ENCODE data around the gene CSNK1D. TPM values are rescaled to one million over a fixed set of nuclear protein-coding genes. Genes with fewer than 3 reads are reported as not detected.

CSNK1D gene
- total RNA-seq, 1 donor from 2014 or later, result 58.9 TPM

DNA sequence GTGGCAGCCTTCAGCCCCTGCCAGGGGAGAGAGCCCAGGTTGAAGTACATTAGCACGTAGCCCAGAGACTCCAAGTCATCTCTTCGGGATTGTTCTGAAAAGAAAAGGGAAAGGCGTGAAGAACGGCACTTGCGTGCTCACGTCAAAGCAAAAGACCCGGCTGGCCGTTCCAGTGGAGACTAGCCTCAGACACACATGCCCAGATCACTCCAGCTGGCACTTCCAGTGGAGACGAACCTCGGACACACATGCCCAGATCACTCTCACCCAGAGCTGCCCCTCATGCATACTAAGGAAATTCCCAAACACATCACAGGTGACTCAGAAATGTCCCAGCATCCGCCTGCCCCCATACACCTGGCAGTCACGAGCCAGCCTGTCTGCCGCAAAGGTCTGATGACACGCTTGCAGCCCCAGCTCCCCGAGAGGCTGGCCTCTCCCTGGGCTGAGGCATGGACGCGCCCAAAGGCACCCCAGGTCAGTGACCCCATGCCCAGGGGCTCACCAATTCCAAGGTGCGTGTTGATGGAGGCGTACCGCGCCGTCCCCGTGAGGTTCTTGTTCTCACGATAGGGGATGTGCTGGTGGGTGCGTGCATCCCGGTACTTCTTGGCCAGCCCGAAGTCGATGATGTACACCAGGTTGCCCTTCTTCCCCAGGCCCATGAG is 20.9 kb downstream of the CSNK1D start:
- no peak for DNase-seq (ENCODE audit: low read depth, low spot score)

DNA sequence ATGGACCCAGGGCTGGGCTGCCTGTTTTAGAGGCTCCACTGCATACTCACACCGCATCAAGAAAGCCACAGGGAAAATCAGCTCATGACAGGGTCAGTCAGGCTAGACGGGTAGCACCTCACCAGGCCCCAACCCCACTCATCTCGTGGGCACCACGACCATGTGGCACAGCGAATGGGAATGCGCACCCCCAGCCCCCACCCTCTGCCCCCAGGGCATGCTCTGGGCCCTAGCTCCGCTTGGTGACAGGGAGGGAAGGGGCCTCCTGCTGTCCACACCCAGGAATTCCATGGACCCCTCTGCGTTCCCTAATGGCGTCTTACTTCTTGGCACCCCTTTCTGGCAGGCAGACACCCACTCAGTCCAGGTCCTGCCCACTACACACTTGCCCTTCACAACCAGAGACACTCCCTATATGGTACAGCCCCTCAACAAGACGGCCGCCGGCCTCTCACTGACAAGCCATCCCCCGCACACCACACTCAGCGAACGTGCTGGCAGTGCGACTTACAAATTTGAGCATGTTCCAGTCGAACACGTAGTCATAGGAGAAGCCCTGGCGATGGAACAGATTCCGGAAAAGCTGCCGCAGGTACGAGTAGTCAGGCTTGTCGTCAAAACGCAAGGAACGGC is 22.5 kb downstream of the CSNK1D start:
- DNase-seq (ENCODE audit: low read depth, low spot score), result no peak

DNA sequence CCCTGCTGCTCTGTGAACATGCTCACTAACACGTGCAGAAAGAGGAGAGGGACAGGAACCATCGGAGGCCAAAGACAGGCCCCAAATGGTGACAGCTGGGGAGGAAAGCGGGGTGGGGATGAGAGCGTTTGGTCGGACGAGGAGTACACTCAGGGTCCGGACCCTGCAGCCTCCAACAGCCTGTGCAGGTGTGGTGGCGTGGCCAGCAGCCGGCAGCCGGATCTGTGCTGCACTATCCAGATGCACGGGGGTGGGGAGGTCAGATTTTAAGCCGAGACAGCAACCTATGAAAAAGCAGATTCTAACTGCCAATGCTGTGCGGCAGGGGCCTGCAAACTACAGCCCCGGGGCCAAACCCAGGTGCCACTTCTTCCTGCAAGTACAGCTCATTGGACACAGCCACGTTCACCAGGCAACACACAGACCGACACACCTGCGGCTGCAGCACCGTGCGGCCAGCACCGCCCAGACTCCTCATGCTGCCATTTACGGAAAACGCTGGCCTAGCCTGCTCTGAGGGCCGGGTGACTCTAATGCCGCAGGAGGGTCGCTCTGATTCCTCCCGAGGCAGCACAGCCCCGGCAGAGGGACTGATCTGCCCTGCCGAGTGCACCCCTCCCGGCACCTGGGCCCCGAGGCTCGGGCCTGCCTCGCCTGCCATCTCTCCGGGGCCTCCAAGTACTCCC is 23.5 kb downstream of the CSNK1D start:
- no peak for DNase-seq (ENCODE audit: low read depth, low spot score)

- no peak for DNase-seq (ENCODE audit: low read depth, low spot score)
Observed at GRCh38 chr17:82248815-82249674, 24.5 kb downstream of the CSNK1D start.

- no peak for DNase-seq (ENCODE audit: low read depth, low spot score)
Observed at GRCh38 chr17:82247856-82248671, 25.4 kb downstream of the CSNK1D start.

DNA sequence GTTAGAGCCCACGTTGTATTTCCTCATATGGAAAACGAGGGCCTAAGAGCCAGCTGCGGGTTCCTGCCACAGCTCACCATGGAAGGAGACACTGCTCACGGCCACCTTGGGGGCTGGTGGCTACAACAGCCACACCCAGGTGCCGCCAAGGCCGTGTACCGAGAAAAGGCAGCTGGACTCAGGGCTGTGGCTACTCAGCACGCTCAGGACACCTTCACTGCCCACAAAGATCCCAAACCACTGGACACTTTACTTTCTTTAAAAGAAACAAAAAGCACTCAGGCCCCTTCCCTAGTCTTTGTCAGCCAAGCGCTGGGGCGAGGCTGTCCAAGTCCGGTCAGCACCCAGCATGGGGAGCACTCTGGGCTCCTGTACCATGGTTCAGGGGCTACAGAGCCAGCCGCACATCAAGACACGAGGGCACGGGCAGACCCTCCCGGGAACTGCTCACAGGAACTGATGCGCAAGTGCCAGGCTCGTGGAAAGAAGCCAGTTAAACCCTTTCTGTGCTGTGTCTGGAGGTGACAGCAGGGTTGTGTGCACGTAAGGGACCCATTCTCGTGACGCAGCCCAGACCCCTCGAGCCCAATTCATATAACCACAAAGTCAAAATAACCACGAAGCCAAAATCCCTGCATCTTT is 26.2 kb downstream of the CSNK1D start:
- no peak for DNase-seq (ENCODE audit: low read depth, low spot score)

- DNase-seq (ENCODE audit: low read depth, low spot score), result no peak
Observed at GRCh38 chr17:82246365-82247181, 26.9 kb downstream of the CSNK1D start.

DNA sequence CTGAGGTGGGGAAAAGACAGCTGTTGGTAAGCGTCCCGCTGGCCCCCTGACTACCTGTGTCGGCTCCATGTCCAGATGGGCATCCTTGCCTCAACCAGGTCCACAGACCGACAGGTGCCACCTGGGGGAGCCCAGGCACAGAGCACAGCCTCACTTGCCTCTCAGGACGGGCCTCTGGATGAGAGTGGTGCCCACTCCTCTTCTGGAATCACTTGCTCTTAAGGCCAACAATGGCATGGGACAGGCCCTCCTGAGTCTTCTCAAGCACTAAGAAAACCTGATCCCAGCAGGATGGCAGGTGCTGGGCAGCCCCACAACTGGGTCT is 27.5 kb downstream of the CSNK1D start:
- no peak for DNase-seq (ENCODE audit: low read depth, low spot score)

GRCh38 chr17:82245134-82246039 is 28.1 kb downstream of the CSNK1D start:
- DNase-seq (ENCODE audit: low read depth, low spot score), result no peak

DNA sequence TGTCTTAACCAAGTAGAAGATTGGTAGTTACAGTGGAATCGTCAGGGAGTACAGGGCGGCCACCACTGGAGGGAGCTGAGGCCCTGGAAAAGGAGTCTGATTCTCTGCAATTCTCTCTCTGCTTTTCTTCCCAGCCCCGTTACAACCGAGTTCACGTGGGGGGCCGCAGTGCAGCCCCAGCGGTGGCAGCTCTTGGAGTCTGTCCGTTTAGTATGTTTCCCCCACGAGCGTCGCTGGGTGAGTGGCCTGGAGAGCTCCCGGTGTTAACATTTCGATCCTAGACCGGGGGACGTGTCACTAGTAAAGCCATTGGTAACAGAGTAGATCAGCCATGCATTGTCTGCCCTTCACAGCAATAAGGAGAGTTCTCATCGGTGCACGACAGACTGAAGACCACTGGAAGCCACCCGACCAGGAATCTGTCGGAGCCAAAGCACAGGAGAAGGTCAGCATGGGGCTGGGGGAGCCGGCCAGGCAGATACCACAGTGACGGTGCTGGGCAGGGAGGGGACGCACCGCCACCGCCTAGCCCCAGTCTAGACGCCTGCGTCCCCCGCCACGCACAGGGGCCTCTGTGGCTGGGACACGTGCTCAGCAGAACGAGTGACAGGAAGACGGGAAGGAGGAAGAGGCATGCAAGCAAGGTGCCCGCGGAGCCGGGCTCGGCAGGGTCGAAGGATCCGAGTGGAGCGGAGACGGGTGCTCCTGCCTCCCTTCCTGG is 28.9 kb downstream of the CSNK1D start:
- DNase-seq (ENCODE audit: low read depth, low spot score), result no peak

- no peak for DNase-seq (ENCODE audit: low read depth, low spot score)
Observed at GRCh38 chr17:82243648-82244412, 29.7 kb downstream of the CSNK1D start.

DNA sequence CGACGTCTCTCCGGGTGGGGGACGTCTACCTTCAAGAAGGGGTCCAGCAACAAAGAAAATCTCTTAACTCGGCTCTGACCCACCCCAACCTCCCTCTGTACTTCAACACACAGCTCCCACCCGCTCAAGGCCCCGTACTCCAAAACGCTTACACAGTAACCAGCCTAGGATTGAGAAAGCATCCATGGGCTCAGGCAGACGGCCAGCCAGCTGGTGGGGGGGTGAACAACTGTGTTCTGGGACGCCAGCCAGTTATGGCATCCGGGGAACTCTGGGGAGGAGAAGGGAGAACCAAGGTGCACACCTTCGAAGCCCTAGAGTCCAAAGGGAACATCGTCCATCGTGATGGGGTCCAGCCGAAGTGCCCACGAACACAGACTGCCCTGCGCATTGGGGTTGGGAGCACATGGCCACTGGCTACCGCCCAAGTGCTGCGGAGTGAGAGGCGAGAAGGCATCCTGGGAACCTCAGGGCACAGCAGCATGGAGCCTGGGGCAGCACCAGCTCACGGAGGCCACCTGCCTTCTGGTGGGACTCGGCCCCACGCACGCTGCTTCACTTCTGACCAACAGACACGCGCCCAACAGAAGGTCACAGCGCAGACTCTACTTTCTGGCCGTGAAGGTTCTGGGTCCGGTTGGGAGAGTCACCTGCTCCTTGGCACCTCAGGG is 30.4 kb downstream of the CSNK1D start:
- DNase-seq (ENCODE audit: low read depth, low spot score), result no peak

DNA sequence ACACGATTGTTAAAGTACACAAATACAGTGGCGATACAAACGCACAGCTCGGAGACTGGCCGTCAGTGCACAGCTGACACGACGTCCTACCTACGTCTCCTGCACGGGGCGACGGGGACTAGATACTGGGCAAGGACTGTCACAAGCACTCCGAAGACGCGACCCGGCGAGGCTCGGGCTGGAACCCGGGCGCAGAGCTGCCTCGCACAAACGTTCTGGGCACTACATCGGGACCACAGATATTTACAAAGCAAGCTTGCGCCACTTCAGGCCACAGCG is 30.9 kb downstream of the CSNK1D start:
- no peak for DNase-seq (ENCODE audit: low read depth, low spot score)

GRCh38 chr17:82241926-82242697 is 31.4 kb downstream of the CSNK1D start:
- DNase-seq (ENCODE audit: low read depth, low spot score), result no peak

GRCh38 chr17:82241183-82241925 is 32.1 kb downstream of the CSNK1D start:
- DNase-seq (ENCODE audit: low read depth, low spot score), result no peak
